SH-SY5Y (cell line): Measurements from ENCODE around the gene BOD1L1.

Experiments used
- GATA2 ChIP-seq: IDR thresholded peaks from 2 replicates; pipeline ENCODE4 v1.6.1; 2011; ENCODE audit warnings: mild to moderate bottlenecking, low read depth, low read length
- GATA3 ChIP-seq: IDR thresholded peaks from 2 replicates; pipeline ENCODE4 v1.6.1; 2011; ENCODE audit warnings: low read depth, mild to moderate bottlenecking, low read length, moderate library complexity

GRCh38 chr4:13546142-13546940 is 81.2 kb downstream of the BOD1L1 start:
- TF ChIP-seq GATA2 (no peak), GATA3 (no peak)
